ENCODE results near the gene DNAJB7. TPM values are rescaled to one million over a fixed set of nuclear protein-coding genes. Genes with fewer than 3 reads are reported as not detected.

The DNAJB7 gene
- not detected for total RNA-seq (2021; fragmentation: NEBNext Ultra II Directional; extraction: Animal tissue kit (Norgen Biotek cat#: 25700))
- long read RNA-seq: 0 reads

DNA sequence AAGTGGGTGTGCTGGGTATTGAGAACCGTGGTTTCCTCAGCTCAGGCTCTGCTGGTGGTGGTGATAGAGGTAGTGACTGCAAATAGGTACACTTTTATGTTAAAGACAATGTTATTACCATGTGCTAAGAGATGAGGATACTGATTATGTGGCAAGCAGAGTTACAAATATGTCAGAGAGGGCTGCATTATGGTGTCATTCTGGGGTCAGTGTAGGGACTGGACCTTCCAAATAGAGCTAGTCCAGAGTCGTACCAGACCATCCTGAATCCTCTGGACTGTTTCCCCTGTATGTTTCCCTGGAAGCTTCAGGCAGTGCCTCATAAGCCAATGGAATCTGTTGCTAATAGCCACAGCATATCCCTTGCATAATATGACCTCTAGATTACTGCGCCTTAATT, at the start of gene DNAJB7:
DNAJB7 (minus strand) TSS at position 101 of the 400 bp plus-strand sequence. CDS start 119 bp downstream, outside the sequence.
- H3K4me1 Mint-ChIP-seq (ENCODE audit: low read depth): peaks cover 41% of the 10 kb centered on the region
- peaks cover 24% of the 10 kb centered on the region for H3K36me3 Mint-ChIP-seq (ENCODE audit: low read depth)
- H3K9me3 Mint-ChIP-seq: no peaks in the 10 kb centered on the region
- DNase-seq: no peak
- peaks cover 3% of the 10 kb centered on the region for H3K27me3 Mint-ChIP-seq (ENCODE audit: insufficient read depth)
- peak within 1 kb of the TSS; percentile 57 for H3K27ac Mint-ChIP-seq
- TF ChIP-seq, protein P1, sequence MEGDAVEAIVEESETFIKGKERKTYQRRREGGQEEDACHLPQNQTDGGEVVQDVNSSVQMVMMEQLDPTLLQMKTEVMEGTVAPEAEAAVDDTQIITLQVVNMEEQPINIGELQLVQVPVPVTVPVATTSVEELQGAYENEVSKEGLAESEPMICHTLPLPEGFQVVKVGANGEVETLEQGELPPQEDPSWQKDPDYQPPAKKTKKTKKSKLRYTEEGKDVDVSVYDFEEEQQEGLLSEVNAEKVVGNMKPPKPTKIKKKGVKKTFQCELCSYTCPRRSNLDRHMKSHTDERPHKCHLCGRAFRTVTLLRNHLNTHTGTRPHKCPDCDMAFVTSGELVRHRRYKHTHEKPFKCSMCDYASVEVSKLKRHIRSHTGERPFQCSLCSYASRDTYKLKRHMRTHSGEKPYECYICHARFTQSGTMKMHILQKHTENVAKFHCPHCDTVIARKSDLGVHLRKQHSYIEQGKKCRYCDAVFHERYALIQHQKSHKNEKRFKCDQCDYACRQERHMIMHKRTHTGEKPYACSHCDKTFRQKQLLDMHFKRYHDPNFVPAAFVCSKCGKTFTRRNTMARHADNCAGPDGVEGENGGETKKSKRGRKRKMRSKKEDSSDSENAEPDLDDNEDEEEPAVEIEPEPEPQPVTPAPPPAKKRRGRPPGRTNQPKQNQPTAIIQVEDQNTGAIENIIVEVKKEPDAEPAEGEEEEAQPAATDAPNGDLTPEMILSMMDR (IDR thresholded peaks at IDR 0.05): no peak
- no peak within 1 kb of the TSS; the same call in 1 of the 2 replicates for H3K4me3 Mint-ChIP-seq

DNA sequence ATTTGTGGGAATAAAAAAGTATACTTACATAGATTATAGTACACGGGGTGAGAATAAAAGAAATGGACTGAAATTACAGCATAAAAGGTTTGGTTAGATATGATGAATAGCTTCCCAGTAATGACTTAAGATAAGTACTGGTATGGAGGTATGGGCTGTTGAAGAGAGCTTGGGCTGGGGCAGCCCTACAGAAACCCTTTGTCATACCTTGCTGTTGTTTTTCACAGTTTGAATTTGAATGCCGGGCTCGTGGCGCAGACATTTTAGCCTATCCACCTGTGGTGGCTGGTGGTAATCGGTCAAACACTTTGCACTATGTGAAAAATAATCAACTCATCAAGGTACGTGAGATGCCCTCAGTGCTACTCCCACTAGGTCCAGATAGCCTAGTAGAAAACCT, 47.0 kb upstream of the DNAJB7 start:
- Mint-ChIP-seq H3K36me3 (ENCODE audit: low read depth) (peaks cover 7% of the 10 kb centered on the region), H3K4me1 (ENCODE audit: low read depth) (peaks cover 15% of the 10 kb centered on the region), H3K9me3 (no peaks in the 10 kb centered on the region), H3K4me3 (no peak overlapping the region), H3K27me3 (ENCODE audit: insufficient read depth) (no peaks in the 10 kb centered on the region; the same call in 1 of the 2 replicates), H3K27ac (no peak overlapping the region)
- TF ChIP-seq, protein P1 (IDR thresholded peaks at IDR 0.05): no peak
- DNase-seq: no peak

DNA sequence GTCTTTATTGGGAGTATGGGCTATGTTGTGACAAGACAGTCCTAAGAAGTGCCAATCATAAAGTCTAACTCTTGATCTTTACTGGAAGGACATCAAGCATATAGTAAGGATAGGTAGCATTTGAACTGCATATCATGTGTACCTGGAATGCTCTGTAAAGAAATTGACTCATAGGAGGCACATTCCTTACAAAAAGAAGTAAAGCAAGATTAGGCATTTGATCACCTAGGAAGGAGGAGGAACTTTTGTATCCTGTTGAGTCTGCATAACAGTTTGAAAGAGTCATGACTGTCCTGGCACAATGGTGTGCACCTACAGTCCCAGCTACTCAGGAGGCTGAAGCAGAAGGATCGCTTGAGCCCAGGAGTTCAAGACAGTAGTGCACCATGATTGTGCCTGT, 42.2 kb upstream of the DNAJB7 start:
- H3K27ac Mint-ChIP-seq: no peak overlapping the region
- peaks cover 4% of the 10 kb centered on the region for H3K4me1 Mint-ChIP-seq (ENCODE audit: low read depth)
- TF ChIP-seq, protein P1 (IDR thresholded peaks at IDR 0.05): no peak
- H3K9me3 Mint-ChIP-seq: no peaks in the 10 kb centered on the region
- H3K4me3 Mint-ChIP-seq: no peak overlapping the region
- H3K27me3 Mint-ChIP-seq (ENCODE audit: insufficient read depth): no peaks in the 10 kb centered on the region
- H3K36me3 Mint-ChIP-seq (ENCODE audit: low read depth): peaks cover 9% of the 10 kb centered on the region
- no peak for DNase-seq

DNA sequence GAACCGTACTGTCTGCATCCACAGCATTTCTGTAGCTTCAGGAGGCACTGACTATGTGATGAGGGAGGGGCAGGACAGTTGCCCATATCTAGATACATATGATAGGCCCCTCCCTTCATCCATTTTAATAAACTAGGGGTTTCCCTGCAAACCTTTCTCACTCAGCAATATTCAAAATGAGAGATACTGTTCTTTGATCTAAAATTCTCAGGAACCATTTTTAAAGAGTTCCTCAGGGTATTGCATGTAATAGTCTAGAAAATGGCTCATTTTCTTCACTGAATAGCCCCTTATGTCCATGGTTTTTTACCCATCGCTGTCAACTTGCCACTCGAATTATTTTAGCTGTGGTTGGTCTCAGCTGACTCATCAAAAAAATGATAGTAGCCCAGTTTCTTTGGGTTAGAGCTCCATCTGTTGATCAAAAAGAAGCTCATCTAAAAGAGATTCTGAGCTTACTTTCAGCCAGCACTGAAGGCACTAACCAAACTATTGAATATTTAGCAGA, 37.0 kb upstream of the DNAJB7 start:
- TF ChIP-seq, protein P1 (IDR thresholded peaks at IDR 0.05): peak; percentile 78
- no peaks in the 10 kb centered on the region for H3K27me3 Mint-ChIP-seq (ENCODE audit: insufficient read depth)
- no peak overlapping the region for H3K4me3 Mint-ChIP-seq
- peak; percentile 66 for DNase-seq
- 0 out of 2 replicates have a peak overlapping the region, but pooled peaks have one; percentile 1 for H3K27ac Mint-ChIP-seq
- H3K9me3 Mint-ChIP-seq: no peaks in the 10 kb centered on the region
- H3K36me3 Mint-ChIP-seq (ENCODE audit: low read depth): 0 out of 2 replicates have a peak, but pooled peaks cover 2% of the 10 kb centered on the region
- H3K4me1 Mint-ChIP-seq (ENCODE audit: low read depth): peaks cover 9% of the 10 kb centered on the region

DNA sequence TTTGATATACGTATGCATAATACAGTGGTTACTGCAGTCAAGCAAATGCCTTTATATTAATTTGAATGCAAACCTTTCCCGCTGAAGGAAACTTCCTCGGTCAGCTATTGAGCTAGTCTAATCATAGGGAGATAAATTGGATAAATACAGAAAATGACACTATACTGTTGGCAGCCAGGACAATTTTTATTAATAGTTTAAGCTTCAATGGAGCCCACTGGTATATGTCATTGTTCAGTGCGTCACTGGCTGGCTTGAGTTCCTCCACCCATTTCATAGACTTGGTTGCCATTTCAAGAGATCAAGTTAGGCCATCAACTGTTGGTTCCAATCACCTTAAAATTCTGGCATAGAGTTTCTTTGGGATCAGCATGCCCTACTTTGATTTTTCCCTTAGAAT, 32.5 kb upstream of the DNAJB7 start:
- no peak overlapping the region for H3K4me3 Mint-ChIP-seq
- TF ChIP-seq, protein P1 (IDR thresholded peaks at IDR 0.05): no peak
- H3K27ac Mint-ChIP-seq: no peak overlapping the region
- H3K36me3 Mint-ChIP-seq (ENCODE audit: low read depth): no peaks in the 10 kb centered on the region; the same call in 1 of the 2 replicates
- H3K27me3 Mint-ChIP-seq (ENCODE audit: insufficient read depth): no peaks in the 10 kb centered on the region
- no peak for DNase-seq
- H3K9me3 Mint-ChIP-seq: no peaks in the 10 kb centered on the region
- H3K4me1 Mint-ChIP-seq (ENCODE audit: low read depth): peaks cover 14% of the 10 kb centered on the region

Measured in HFFc6 (cell line).